K562 (cell line): ENCODE results near the gene ZNF609. TPM values are rescaled to one million over a fixed set of nuclear protein-coding genes. Genes with fewer than 3 reads are reported as not detected.
A peak's percentile ranks its signal among the peaks of the same experiment; 100 is the strongest.

ENCODE experiments used
- ARID1B ChIP-seq: fragments of 450-650 bp; IDR thresholded peaks from 2 replicates; pipeline ENCODE4 v1.6.1; 2016; ENCODE audit warnings: antibody characterized with exemption, mild to moderate bottlenecking, inconsistent platforms
- CGGBP1 ChIP-seq: fragments of 250-450 bp; sonication (Bioruptor Pico); IDR thresholded peaks from 2 replicates; pipeline ENCODE4 v1.9.0; 2021; ENCODE audit warnings: mild to moderate bottlenecking
- DPF2 ChIP-seq: fragments of 450-650 bp; IDR thresholded peaks from 2 replicates; pipeline ENCODE4 v1.6.1; 2016
- E2F3 ChIP-seq: fragments of 250-450 bp; sonication (Bioruptor Pico); IDR thresholded peaks from 2 replicates; pipeline ENCODE4 v1.4.0; 2020; ENCODE audit warnings: mild to moderate bottlenecking
- FOXK1 ChIP-seq: sonication (generic); formaldehyde crosslinking; IDR thresholded peaks from 2 replicates; pipeline ENCODE4 v1.8.0; 2022; ENCODE audit warnings: missing genetic modification reagents, mild to moderate bottlenecking, borderline replicate concordance
- HDAC2 ChIP-seq: fragments of 450-650 bp; IDR thresholded peaks from 2 replicates; pipeline ENCODE4 v1.6.1; 2016; ENCODE audit warnings: mild to moderate bottlenecking
- HMGN3 ChIP-seq: IDR thresholded peaks from 2 replicates; pipeline ENCODE4 v1.6.1; 2011; ENCODE audit warnings: borderline replicate concordance, low read depth, mild to moderate bottlenecking, mixed read lengths, low read length; ENCODE audit not compliant: insufficient read length; ENCODE audit errors: extremely low read depth
- IRF2 ChIP-seq: sonication (generic); formaldehyde crosslinking; IDR thresholded peaks from 2 replicates; pipeline ENCODE4 v1.8.1; 2022; ENCODE audit warnings: mild to moderate bottlenecking, missing genetic modification reagents
- MIER1 ChIP-seq: fragments of 450-650 bp; IDR thresholded peaks from 2 replicates; pipeline ENCODE4 v1.6.1; 2016; ENCODE audit warnings: antibody characterized with exemption, mild to moderate bottlenecking, low read depth
- MTA1 ChIP-seq: fragments of 450-650 bp; IDR thresholded peaks from 2 replicates; pipeline ENCODE4 v1.6.1; 2017; ENCODE audit warnings: borderline replicate concordance
- POLR2B ChIP-seq: fragments of 450-650 bp; IDR thresholded peaks from 2 replicates; pipeline ENCODE4 v1.6.1; 2018; ENCODE audit warnings: low read depth; ENCODE audit not compliant: partially characterized antibody
- POLR2H ChIP-seq: IDR thresholded peaks from 2 replicates; pipeline ENCODE4 v1.6.1; 2016; ENCODE audit warnings: missing genetic modification characterization, low read depth, mild to moderate bottlenecking, control low read depth, missing compliant biosample characterization, moderate library complexity
- TAL1 ChIP-seq: fragments of 450-650 bp; IDR thresholded peaks from 2 replicates; pipeline ENCODE4 v1.6.1; 2016; ENCODE audit warnings: mild to moderate bottlenecking
- ZBTB33 ChIP-seq: sonication (generic); formaldehyde crosslinking; IDR thresholded peaks from 2 replicates; pipeline ENCODE4 v1.8.1; 2023; ENCODE audit warnings: mild to moderate bottlenecking, missing genetic modification reagents
- ZNF583 ChIP-seq: fragments of 250-450 bp; sonication (Bioruptor Pico); IDR thresholded peaks from 2 replicates; pipeline ENCODE4 v1.4.0; 2020
- ZNF778 ChIP-seq: fragments of 450-650 bp; formaldehyde crosslinking; IDR thresholded peaks from 2 replicates; pipeline ENCODE4 v1.4.0; 2020; ENCODE audit warnings: mild to moderate bottlenecking, moderate library complexity
- polyA plus RNA-seq, 8 experiments: library from polyadenylated mRNA; depleted of rRNA in 4 of 8; stranded (reverse) in 5 of 8; unstranded in 3 of 8; fragments of >200 nt; fragmentation: Nextera tagmentation in 2 of 8; fragmentation: Illumina TruSeq in 1 of 8; extraction: Ambion mirVana in 2 of 8; extraction: Trizol in 1 of 8; gene quantifications; 2 replicates each; pipeline versions ENCODE4 v1.2.1 to v1.2.3, GENCODE V29; 2011 to 2014; ENCODE audit warnings: inconsistent platforms in 1 of 8, missing spikeins in 1 of 8
- total RNA-seq, 7 experiments: library from RNA; depleted of rRNA in 6 of 7; stranded (reverse); fragments of >200 nt in 6 of 7; fragmentation: Illumina TruSeq in 2 of 7; extraction: Trizol in 2 of 7; gene quantifications; 2 replicates each; pipeline versions ENCODE4 v1.2.1 to v1.2.3, GENCODE V29; 2011 to 2021; ENCODE audit warnings: low replicate concordance in 1 of 7
- TF ChIP-seq, protein P1 (sequence below): fragments of 250-450 bp; sonication (Bioruptor Pico); IDR thresholded peaks from 2 replicates; pipeline ENCODE4 v1.4.0; 2020; ENCODE audit warnings: mild to moderate bottlenecking, moderate library complexity
- TF ChIP-seq, protein P2 (sequence below): fragments of 250-450 bp; sonication (Bioruptor Pico); IDR thresholded peaks from 2 replicates; pipeline ENCODE4 v1.5.0; 2020; ENCODE audit warnings: mild to moderate bottlenecking, borderline replicate concordance

ZNF609 gene
- total and polyA plus RNA-seq, 9 of the 15 experiments (the other 6 are each of a cell fraction or from before 2014, with no cell fraction given), result 3.0 to 38.7 (median 17.8) TPM

- TF ChIP-seq ZBTB33, result no peak
- no peak for TF ChIP-seq HDAC2
- TF ChIP-seq ARID1B, result peak; percentile 63
- TF ChIP-seq MTA1, result peak; percentile 47; the same call in 1 of the 2 replicates
- TF ChIP-seq FOXK1 (CRISPR knock-in tag), result no peak
- TF ChIP-seq, protein P1, sequence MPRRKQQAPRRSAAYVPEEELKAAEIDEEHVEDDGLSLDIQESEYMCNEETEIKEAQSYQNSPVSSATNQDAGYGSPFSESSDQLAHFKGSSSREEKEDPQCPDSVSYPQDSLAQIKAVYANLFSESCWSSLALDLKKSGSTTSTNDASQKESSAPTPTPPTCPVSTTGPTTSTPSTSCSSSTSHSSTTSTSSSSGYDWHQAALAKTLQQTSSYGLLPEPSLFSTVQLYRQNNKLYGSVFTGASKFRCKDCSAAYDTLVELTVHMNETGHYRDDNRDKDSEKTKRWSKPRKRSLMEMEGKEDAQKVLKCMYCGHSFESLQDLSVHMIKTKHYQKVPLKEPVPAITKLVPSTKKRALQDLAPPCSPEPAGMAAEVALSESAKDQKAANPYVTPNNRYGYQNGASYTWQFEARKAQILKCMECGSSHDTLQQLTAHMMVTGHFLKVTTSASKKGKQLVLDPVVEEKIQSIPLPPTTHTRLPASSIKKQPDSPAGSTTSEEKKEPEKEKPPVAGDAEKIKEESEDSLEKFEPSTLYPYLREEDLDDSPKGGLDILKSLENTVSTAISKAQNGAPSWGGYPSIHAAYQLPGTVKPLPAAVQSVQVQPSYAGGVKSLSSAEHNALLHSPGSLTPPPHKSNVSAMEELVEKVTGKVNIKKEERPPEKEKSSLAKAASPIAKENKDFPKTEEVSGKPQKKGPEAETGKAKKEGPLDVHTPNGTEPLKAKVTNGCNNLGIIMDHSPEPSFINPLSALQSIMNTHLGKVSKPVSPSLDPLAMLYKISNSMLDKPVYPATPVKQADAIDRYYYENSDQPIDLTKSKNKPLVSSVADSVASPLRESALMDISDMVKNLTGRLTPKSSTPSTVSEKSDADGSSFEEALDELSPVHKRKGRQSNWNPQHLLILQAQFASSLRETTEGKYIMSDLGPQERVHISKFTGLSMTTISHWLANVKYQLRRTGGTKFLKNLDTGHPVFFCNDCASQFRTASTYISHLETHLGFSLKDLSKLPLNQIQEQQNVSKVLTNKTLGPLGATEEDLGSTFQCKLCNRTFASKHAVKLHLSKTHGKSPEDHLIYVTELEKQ (CRISPR knock-in tag), result no peak
- TF ChIP-seq DPF2, result peak; percentile 80
- TF ChIP-seq E2F3, result no peak
- TF ChIP-seq POLR2H (tag), result no peak
- no peak for TF ChIP-seq ZNF778 (CRISPR knock-in tag)
- TF ChIP-seq HMGN3, result no peak
- TF ChIP-seq TAL1, result peak; percentile 37; the same call in 1 of the 2 replicates
- no peak for TF ChIP-seq ZNF583 (CRISPR knock-in tag)
- TF ChIP-seq IRF2 (CRISPR knock-in tag), result no peak
- no peak for TF ChIP-seq CGGBP1 (CRISPR knock-in tag)
- no peak for TF ChIP-seq POLR2B
- TF ChIP-seq, protein P2, sequence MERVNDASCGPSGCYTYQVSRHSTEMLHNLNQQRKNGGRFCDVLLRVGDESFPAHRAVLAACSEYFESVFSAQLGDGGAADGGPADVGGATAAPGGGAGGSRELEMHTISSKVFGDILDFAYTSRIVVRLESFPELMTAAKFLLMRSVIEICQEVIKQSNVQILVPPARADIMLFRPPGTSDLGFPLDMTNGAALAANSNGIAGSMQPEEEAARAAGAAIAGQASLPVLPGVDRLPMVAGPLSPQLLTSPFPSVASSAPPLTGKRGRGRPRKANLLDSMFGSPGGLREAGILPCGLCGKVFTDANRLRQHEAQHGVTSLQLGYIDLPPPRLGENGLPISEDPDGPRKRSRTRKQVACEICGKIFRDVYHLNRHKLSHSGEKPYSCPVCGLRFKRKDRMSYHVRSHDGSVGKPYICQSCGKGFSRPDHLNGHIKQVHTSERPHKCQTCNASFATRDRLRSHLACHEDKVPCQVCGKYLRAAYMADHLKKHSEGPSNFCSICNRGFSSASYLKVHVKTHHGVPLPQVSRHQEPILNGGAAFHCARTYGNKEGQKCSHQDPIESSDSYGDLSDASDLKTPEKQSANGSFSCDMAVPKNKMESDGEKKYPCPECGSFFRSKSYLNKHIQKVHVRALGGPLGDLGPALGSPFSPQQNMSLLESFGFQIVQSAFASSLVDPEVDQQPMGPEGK, result no peak
- TF ChIP-seq MIER1, result no peak
Measured at GRCh38 chr15:64459066-64459781, 1.2 kb upstream of the ZNF609 start (continued).
